Measurements from ENCODE around the gene ATL1.

DNA sequence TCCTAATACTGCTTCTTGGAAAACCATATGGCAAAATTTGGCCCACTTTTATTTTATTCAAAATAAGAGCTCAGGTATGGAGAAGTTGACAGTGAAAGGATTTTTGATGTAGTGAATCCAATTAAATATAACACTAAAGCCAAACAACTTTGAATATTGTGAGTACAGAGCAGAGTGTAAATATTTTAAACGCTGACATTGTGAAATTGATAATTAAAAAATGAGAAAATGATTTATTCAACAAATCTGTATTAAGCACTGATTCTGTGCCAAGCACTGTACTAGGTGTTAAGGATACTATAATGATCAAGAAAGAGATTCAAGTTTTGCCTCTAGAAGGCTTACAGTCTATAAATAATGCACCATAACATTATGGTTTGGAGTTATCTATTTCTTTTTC is 50.5 kb downstream of the ATL1 start:
- TF ChIP-seq POLR2A (IDR thresholded peaks at IDR 0.05; ENCODE audit: low read length): no peak
- TF ChIP-seq GATA1 (IDR thresholded peaks at IDR 0.05; ENCODE audit: low read depth, low read length): no peak
